K562 (cell line): ENCODE measurements around the gene SLC8A2.
"Not testable (repeated sequence)": the region's sequence is repeated elsewhere in the genome, so short reads cannot be mapped to it uniquely, and the experiment has no call there.

Experiments used
- NR2F6 ChIP-seq: fragments of 450-650 bp; formaldehyde crosslinking; IDR thresholded peaks from 2 replicates; pipeline ENCODE4 v1.4.0; 2020; ENCODE audit warnings: mild to moderate bottlenecking
- PHF21A ChIP-seq: fragments of 450-650 bp; IDR thresholded peaks from 2 replicates; pipeline ENCODE4 v1.6.1; 2017; ENCODE audit warnings: low read depth, borderline replicate concordance
- POLR2AphosphoS5 ChIP-seq: IDR thresholded peaks from 2 replicates; pipeline ENCODE4 v1.6.1; 2011; ENCODE audit warnings: mild to moderate bottlenecking, low read depth, low read length, moderate library complexity; ENCODE audit not compliant: control insufficient read depth, insufficient read depth
- RAD51 ChIP-seq: fragments of 450-650 bp; IDR thresholded peaks from 2 replicates; pipeline ENCODE4 v1.7.1; 2016; ENCODE audit warnings: low read depth, mild to moderate bottlenecking, borderline replicate concordance
- TF ChIP-seq, protein P1 (sequence below): sonication (generic); formaldehyde crosslinking; IDR thresholded peaks from 2 replicates; pipeline ENCODE4 v1.8.1; 2023; ENCODE audit warnings: mild to moderate bottlenecking, missing genetic modification reagents
- TF ChIP-seq, protein P2 (sequence below), 3 experiments: IDR thresholded peaks in 2 of 3; conservative IDR thresholded peaks in 1 of 3; 2 replicates each; pipeline ENCODE4 v1.5.1; 2011 to 2012; ENCODE audit warnings: low read length in 3 of 3, mild to moderate bottlenecking in 3 of 3, control low read depth in 2 of 3, improper control_type of control experiment in 1 of 3, inconsistent platforms in 1 of 3, low read depth in 1 of 3, mixed read lengths in 1 of 3, moderate library complexity in 1 of 3; ENCODE audit not compliant: insufficient read depth in 2 of 3

DNA sequence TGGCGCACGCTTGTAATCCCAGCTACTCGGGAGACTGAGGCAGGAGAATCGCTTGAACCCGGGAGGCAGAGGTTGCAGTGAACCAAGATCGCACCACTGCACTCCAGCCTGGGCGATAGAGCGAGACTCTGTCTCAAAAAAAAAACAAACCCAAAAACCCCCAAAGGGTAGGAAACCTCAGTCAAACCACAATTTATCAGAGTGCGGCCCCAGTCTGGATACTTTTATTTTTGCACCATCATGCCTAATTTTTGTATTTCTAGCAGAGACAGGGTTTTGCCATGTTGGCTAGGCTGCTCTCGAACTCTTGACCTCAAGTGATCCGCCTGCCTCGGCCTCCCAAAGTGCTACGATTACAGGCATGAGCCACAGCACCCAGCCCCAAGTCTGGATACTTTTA lies 14.5 kb upstream of the SLC8A2 start:
- not testable (repeated sequence) for TF ChIP-seq NR2F6 (CRISPR knock-in tag); PHF21A; POLR2AphosphoS5; RAD51
- TF ChIP-seq, protein P1, sequence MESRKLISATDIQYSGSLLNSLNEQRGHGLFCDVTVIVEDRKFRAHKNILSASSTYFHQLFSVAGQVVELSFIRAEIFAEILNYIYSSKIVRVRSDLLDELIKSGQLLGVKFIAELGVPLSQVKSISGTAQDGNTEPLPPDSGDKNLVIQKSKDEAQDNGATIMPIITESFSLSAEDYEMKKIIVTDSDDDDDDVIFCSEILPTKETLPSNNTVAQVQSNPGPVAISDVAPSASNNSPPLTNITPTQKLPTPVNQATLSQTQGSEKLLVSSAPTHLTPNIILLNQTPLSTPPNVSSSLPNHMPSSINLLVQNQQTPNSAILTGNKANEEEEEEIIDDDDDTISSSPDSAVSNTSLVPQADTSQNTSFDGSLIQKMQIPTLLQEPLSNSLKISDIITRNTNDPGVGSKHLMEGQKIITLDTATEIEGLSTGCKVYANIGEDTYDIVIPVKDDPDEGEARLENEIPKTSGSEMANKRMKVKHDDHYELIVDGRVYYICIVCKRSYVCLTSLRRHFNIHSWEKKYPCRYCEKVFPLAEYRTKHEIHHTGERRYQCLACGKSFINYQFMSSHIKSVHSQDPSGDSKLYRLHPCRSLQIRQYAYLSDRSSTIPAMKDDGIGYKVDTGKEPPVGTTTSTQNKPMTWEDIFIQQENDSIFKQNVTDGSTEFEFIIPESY (CRISPR knock-in tag), result not testable (repeated sequence)
- TF ChIP-seq, protein P2, sequence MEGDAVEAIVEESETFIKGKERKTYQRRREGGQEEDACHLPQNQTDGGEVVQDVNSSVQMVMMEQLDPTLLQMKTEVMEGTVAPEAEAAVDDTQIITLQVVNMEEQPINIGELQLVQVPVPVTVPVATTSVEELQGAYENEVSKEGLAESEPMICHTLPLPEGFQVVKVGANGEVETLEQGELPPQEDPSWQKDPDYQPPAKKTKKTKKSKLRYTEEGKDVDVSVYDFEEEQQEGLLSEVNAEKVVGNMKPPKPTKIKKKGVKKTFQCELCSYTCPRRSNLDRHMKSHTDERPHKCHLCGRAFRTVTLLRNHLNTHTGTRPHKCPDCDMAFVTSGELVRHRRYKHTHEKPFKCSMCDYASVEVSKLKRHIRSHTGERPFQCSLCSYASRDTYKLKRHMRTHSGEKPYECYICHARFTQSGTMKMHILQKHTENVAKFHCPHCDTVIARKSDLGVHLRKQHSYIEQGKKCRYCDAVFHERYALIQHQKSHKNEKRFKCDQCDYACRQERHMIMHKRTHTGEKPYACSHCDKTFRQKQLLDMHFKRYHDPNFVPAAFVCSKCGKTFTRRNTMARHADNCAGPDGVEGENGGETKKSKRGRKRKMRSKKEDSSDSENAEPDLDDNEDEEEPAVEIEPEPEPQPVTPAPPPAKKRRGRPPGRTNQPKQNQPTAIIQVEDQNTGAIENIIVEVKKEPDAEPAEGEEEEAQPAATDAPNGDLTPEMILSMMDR (IDR thresholded peaks at IDR 0.05 in 2 of 3, conservative IDR thresholded peaks at IDR 0.05 in 1 of 3; ENCODE audit: insufficient read depth in 2 of 3, low read depth in 1 of 3, low read length in 3 of 3), result not testable (repeated sequence)
